Right lobe of liver (tissue), 4 donors: ENCODE results near the gene BRSK2.

Experiments
- CTCF ChIP-seq, 4 donors: fragments of 200-600 bp in 3 of 4; fragments of 450-650 bp in 1 of 4; IDR thresholded peaks; one replicate each; pipeline versions ENCODE4 v1.5.1 to v1.8.0; 2016 to 2022; ENCODE audit warnings: antibody characterized with exemption in 4 of 4, mild to moderate bottlenecking in 2 of 4
- POLR2A ChIP-seq: fragments of 450-650 bp; IDR thresholded peaks from one replicate; pipeline ENCODE4 v1.6.1; 2017; ENCODE audit warnings: antibody characterized with exemption, mild to moderate bottlenecking
- donor health status: DM: no; HTN: no; CAD: no.
- donor health status: DM: no; HTN: no; CAD: no.
- donor health status: DM: no; HTN: yes; CAD: no.

GRCh38 chr11:1419811-1420210 lies 30.1 kb downstream of the BRSK2 start:
- no peak for TF ChIP-seq CTCF (IDR thresholded peaks at IDR 0.05)
- TF ChIP-seq POLR2A = no peak
